Vagina (tissue), 2 donors: ENCODE results near the gene ZSCAN21. TPM values are rescaled to one million over a fixed set of nuclear protein-coding genes. Genes with fewer than 3 reads are reported as not detected.

Experiments
- DNase-seq, 2 donors: peaks; one replicate each; pipeline ENCODE4 v3.0.0-alpha.2; 2017; ENCODE audit errors: extremely low spot score in 2 of 2
- H3K27ac ChIP-seq: fragments of 200-600 bp; sonication (generic); one replicate; pipeline ENCODE4 v1.5.1; 2019
- H3K27me3 ChIP-seq: fragments of 200-600 bp; sonication (generic); one replicate; pipeline ENCODE4 v1.5.1; 2019
- H3K36me3 ChIP-seq, 2 donors: fragments of 200-600 bp; sonication (generic); one replicate each; pipeline ENCODE4 v1.5.1; 2017 to 2019
- H3K4me1 ChIP-seq: fragments of 200-600 bp; sonication (generic); one replicate; pipeline ENCODE4 v1.5.1; 2019
- H3K4me3 ChIP-seq, 2 donors: fragments of 200-600 bp; sonication (generic); 1 replicate in 1 of 2; 2 replicates in 1 of 2; pipeline ENCODE4 v1.5.1; 2016 to 2019
- H3K9me3 ChIP-seq: fragments of 200-600 bp; sonication (generic); one replicate; pipeline ENCODE4 v1.5.1; 2019
- POLR2A ChIP-seq, 2 donors: fragments of 450-650 bp; IDR thresholded peaks; one replicate each; pipeline ENCODE4 v1.6.1; 2017; ENCODE audit warnings: antibody characterized with exemption in 2 of 2, mild to moderate bottlenecking in 2 of 2, moderate library complexity in 2 of 2
- POLR2AphosphoS5 ChIP-seq, 2 donors: sonication (generic); formaldehyde crosslinking; IDR thresholded peaks; one replicate each; pipeline ENCODE4 v1.9.0; 2017; ENCODE audit warnings: antibody characterized with exemption in 2 of 2, mild to moderate bottlenecking in 2 of 2, low read depth in 1 of 2; ENCODE audit not compliant: insufficient read depth in 1 of 2
- intact Hi-C: fragments of 100-400 bp; cut with DNase I; formaldehyde crosslinking; loops from one replicate; pipeline ENCODE4 v1.15.1; 2023
- total RNA-seq: library from RNA; depleted of rRNA; stranded (reverse); fragments of >200 nt; gene quantifications from one replicate; pipeline ENCODE4 v1.2.3, GENCODE V29; 2016
- TF ChIP-seq, protein P1 (sequence below), 3 experiments: fragments of 450-650 bp in 2 of 3; fragments of 200-600 bp in 1 of 3; sonication (generic) in 1 of 3; IDR thresholded peaks; one replicate each; pipeline ENCODE4 v1.5.1; 2017 to 2019; ENCODE audit warnings: antibody characterized with exemption in 3 of 3, mild to moderate bottlenecking in 2 of 3, moderate library complexity in 2 of 3

ZSCAN21 gene
- total RNA-seq, 1 donor from 2014 or later = 19.9 TPM

DNA sequence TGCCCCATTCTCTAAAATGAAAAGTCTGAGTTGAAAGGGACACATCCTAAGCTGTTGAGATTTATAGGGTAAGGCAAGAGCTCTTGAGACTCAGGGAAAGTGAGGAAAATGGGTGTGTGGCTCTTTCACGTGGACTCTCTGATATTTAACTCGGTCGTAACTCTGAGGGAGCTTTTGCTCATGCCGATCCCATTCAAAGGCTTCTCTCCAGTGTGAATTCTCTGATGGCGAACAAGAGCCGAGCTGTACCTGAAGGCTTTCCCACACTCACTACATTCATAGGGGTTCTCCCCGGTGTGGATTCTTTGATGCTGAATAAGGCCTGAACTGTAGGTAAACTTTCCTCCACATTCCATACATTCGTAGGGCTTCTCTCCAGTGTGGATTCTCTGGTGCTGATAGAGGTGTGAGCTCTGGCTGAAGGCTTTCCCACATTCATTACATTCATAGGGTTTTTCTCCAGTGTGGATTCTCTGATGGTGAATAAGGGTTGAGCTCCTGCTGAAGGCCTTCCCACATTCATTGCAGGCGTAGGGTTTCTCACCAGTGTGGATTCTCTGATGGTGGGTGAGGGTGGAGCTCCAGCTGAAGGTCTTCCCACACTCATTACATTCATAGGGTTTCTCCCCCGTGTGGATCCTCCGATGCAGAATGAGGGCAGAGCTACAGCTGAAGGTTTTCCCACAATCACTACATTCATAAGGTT is 21.6 kb downstream of the ZSCAN21 start:
- Histone ChIP-seq H3K9me3 (peaks cover 16% of the 10 kb centered on the region), H3K4me1 (peaks cover 6% of the 10 kb centered on the region), H3K27ac (no peak overlapping the region), H3K4me3 (no peak overlapping the region), H3K27me3 (no peaks in the 10 kb centered on the region), H3K36me3 (peaks cover 19 to 70% of the 10 kb centered on the region in 2 donors)
- intact Hi-C loops = no loop called here
- no peak for TF ChIP-seq POLR2AphosphoS5 (IDR thresholded peaks at IDR 0.05; ENCODE audit: insufficient read depth in 1 of 2, low read depth in 1 of 2)
- TF ChIP-seq, protein P1, sequence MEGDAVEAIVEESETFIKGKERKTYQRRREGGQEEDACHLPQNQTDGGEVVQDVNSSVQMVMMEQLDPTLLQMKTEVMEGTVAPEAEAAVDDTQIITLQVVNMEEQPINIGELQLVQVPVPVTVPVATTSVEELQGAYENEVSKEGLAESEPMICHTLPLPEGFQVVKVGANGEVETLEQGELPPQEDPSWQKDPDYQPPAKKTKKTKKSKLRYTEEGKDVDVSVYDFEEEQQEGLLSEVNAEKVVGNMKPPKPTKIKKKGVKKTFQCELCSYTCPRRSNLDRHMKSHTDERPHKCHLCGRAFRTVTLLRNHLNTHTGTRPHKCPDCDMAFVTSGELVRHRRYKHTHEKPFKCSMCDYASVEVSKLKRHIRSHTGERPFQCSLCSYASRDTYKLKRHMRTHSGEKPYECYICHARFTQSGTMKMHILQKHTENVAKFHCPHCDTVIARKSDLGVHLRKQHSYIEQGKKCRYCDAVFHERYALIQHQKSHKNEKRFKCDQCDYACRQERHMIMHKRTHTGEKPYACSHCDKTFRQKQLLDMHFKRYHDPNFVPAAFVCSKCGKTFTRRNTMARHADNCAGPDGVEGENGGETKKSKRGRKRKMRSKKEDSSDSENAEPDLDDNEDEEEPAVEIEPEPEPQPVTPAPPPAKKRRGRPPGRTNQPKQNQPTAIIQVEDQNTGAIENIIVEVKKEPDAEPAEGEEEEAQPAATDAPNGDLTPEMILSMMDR (IDR thresholded peaks at IDR 0.05) = no peak
- no peak for TF ChIP-seq POLR2A (IDR thresholded peaks at IDR 0.05)
- DNase-seq = no peak

DNA sequence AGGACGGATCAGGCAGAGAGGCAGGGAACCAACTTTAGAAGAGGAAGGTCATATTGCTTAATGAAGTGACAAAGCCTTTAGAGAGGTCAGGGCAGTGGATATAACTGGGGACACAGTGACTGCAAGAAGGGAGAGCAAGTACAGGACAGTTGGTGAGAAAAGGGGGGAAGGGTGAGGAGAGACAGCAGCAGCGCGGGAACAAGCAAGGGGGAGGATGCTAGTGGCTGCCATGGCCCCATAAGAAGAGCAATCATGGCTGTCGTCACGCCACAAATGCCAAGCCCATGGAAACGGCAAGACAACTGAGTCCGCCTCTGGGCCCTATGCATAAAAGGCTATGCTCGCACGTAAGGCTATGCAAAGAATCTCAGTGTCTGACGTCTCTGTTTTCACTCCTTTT is 22.9 kb downstream of the ZSCAN21 start:
- no peak for TF ChIP-seq POLR2A (IDR thresholded peaks at IDR 0.05)
- TF ChIP-seq, protein P1 (IDR thresholded peaks at IDR 0.05) = no peak
- TF ChIP-seq POLR2AphosphoS5 (IDR thresholded peaks at IDR 0.05; ENCODE audit: insufficient read depth in 1 of 2, low read depth in 1 of 2) = no peak
- DNase-seq = no peak
- H3K9me3 ChIP-seq = peaks cover 16% of the 10 kb centered on the region
- peaks cover 19 to 82% of the 10 kb centered on the region in 2 donors for H3K36me3 ChIP-seq
- no peaks in the 10 kb centered on the region for H3K4me1 ChIP-seq
- H3K27ac ChIP-seq = no peak overlapping the region
- H3K4me3 ChIP-seq = no peak overlapping the region
- intact Hi-C loops = no loop called here
- no peaks in the 10 kb centered on the region for H3K27me3 ChIP-seq

DNA sequence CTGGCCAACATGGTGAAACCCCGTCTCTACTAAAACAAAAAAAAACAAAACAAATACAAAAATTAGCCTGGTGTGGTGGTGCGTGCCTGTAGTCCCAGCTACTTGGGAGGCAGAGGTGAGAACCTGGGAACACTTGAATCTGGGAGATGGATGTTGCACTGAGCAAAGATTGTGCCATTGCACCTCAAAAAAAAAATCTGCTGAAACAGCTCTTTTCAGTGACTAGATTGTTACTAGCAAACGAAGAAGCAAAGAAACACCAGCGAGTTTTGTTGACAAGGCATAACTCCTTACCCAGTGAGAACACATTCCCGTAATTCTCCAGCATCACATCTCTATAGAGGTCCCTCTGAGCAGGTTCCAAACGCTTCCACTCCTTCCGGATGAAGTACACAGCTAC is 25.3 kb downstream of the ZSCAN21 start:
- Histone ChIP-seq H3K4me1 (peaks cover 16% of the 10 kb centered on the region), H3K36me3 (peaks cover 19 to 86% of the 10 kb centered on the region in 2 donors), H3K27ac (no peak overlapping the region), H3K27me3 (no peaks in the 10 kb centered on the region), H3K9me3 (peaks cover 16% of the 10 kb centered on the region), H3K4me3 (no peak overlapping the region)
- intact Hi-C loops = no loop called here
- TF ChIP-seq, protein P1 (IDR thresholded peaks at IDR 0.05) = no peak
- TF ChIP-seq POLR2AphosphoS5 (IDR thresholded peaks at IDR 0.05; ENCODE audit: insufficient read depth in 1 of 2, low read depth in 1 of 2) (no peak), POLR2A (IDR thresholded peaks at IDR 0.05) (no peak)
- no peak for DNase-seq

DNA sequence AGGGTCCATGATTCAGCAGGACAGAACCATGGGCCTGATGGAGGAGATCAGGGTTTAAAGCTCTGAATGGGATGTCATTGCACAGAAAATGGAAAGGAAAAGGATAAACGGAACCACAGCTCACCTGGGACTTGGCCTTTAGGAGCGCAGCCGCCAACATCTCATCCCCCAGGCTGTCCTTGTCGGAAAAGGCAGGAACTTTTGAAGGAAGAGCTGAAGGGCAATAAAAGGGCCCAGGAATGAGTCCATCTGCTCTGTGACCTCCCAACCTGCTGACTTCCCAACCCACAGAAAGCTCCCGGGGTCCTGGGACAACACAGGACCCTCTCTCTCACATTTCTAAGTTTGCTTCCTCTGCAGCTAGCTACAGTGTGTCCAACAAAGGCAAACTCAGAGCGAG is 25.8 kb downstream of the ZSCAN21 start:
- Histone ChIP-seq H3K9me3 (peaks cover 16% of the 10 kb centered on the region), H3K4me3 (no peak overlapping the region), H3K36me3 (peaks cover 15 to 80% of the 10 kb centered on the region in 2 donors), H3K27ac (no peak overlapping the region), H3K27me3 (no peaks in the 10 kb centered on the region), H3K4me1 (peaks cover 22% of the 10 kb centered on the region)
- intact Hi-C loops = no loop called here
- TF ChIP-seq, protein P1 (IDR thresholded peaks at IDR 0.05) = no peak
- TF ChIP-seq POLR2AphosphoS5 (IDR thresholded peaks at IDR 0.05; ENCODE audit: insufficient read depth in 1 of 2, low read depth in 1 of 2) (no peak), POLR2A (IDR thresholded peaks at IDR 0.05) (no peak)
- DNase-seq = no peak

DNA sequence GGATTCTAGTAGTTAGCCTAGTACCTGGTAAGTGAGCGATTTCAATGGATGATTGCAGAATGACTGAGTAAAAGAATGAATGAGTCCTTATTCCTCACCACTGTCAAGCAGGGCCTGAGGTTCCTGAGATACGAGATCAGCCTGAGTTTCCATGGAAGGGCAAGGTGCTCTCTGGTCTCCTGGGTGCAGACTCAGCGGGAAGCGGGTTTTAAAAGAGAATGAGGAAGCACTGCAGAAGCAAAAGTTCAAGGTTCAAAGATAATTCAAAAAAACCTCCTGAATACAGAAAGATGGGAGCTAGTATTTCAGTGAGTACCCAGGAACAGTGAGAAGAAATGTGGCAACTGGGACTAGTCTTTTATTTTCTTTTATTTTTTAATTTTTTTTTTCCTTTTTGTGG is 27.6 kb downstream of the ZSCAN21 start:
- intact Hi-C loops = no loop called here
- H3K27ac ChIP-seq = no peak overlapping the region
- peaks cover 32% of the 10 kb centered on the region for H3K4me1 ChIP-seq
- TF ChIP-seq, protein P1 (IDR thresholded peaks at IDR 0.05) = no peak
- no peaks in the 10 kb centered on the region for H3K27me3 ChIP-seq
- peaks cover 0 to 63% of the 10 kb centered on the region in 2 donors for H3K36me3 ChIP-seq
- no peak overlapping the region for H3K4me3 ChIP-seq
- no peak for DNase-seq
- peaks cover 4% of the 10 kb centered on the region for H3K9me3 ChIP-seq
